ENCODE measurements around the gene GFER.

Gene GFER

DNA sequence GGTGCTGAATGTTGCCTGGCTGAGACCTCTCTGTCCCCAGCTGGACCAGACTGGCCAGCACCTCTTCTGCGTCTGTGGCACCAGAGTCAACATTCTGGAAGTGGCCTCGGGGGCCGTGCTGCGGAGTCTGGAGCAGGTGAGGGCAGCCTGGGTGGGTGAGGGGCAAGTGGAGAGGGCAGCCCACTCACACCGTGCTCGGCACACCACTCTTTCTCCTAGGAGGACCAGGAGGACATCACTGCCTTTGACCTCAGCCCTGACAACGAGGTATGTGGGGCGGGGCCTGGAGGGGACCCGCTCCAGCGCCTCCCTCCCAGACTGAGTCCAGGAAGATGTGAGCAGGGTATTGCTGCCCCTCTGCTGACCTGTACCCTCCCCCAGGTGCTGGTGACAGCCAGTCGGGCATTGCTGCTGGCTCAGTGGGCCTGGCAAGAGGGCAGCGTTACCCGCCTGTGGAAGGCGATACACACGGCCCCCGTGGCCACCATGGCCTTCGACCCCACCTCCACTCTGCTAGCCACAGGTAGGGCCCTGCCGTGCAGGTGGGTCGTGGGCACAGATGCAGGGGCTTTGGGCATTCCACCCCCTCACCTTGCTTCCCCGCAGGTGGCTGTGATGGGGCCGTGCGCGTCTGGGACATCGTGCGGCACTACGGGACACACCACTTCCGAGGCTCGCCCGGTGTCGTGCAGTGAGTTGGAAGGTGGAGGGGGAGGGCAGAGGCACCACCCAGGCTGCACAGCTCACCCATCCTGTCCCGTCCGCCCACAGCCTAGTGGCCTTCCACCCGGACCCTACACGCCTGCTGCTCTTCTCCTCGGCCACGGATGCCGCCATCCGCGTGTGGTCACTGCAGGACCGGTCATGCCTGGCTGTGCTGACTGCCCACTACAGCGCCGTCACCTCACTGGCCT lies 9.6 kb upstream of the GFER start:
- no peak for DNase-seq (ENCODE audit: low spot score)

DNA sequence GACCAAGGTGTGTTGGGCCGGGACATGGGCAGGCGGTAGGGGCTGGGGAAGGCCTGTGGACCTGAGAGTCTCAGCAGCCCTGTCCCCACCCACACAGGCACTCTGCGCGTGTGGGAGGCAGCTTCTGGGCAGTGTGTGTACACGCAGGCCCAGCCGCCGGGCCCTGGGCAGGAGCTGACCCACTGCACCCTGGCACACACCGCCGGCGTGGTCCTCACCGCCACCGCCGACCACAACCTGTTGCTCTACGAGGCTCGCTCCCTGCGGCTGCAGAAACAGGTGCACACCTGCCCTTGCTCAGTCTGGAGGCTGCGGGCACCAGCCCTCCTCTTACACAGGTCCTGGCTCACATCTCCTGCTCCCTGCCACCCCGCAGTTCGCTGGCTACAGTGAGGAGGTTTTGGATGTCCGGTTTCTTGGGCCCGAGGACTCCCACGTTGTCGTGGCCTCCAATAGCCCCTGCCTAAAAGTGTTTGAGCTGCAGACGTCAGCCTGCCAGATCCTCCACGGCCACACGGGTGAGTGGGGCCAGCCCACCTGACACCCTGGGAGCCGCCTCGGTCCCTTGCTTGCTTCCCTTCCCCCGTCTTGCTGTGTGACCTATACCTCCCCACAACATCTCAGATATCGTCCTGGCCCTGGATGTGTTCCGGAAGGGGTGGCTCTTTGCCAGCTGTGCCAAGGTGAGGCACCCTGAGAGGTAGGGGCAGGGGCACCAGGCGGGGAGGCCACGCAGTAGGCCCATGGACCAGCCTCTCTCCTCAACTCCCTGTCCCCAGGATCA lies 8.4 kb upstream of the GFER start:
- DNase-seq (ENCODE audit: low spot score): no peak

DNA sequence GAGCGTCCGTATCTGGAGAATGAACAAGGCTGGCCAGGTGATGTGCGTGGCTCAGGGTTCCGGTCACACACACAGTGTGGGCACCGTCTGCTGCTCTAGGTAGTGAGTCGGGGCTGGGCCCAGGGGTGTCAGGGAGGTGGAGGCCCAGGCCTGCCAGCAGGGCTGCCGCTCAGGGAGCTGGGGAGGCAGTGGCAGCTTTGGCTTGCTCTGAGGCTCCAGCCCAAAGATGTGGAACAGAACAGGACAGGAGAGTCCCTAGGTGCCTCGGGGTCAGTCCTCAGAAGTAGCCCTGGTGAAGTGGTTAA lies 7.8 kb upstream of the GFER start:
- no peak for DNase-seq (ENCODE audit: low spot score)

DNA sequence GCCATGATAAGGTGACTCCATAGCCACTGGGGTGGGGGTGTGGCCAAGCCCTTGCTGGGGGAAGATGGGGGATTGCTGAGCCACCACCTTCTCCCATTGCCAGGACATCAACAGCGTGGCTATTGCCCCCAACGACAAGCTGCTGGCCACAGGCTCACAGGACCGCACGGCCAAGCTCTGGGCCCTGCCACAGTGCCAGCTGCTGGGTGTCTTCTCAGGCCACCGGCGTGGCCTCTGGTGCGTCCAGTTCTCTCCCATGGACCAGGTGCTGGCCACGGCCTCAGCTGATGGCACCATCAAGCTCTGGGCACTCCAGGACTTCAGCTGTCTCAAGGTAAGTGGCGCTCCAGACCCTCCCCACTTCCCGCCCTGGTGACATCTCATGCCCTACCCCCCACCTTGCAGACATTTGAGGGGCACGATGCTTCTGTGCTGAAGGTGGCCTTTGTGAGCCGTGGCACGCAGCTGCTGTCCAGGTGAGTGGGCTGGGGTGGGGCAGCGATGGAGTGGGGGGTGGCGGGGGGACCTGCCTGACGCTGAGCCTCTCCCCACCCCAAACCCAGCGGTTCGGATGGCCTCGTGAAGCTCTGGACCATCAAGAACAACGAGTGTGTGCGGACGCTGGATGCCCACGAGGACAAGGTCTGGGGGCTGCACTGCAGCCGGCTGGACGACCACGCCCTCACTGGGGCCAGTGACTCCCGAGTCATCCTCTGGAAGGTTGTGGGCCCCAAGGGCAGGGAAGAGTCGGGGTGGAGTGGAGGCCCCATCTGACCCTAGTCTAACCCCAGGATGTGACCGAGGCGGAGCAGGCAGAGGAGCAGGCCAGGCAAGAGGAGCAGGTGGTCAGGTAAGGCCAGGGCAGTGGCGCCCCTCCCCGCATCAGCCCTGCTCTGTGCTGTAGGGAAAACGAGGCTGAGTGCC lies 6.8 kb upstream of the GFER start:
- DNase-seq (ENCODE audit: low spot score): no peak

DNA sequence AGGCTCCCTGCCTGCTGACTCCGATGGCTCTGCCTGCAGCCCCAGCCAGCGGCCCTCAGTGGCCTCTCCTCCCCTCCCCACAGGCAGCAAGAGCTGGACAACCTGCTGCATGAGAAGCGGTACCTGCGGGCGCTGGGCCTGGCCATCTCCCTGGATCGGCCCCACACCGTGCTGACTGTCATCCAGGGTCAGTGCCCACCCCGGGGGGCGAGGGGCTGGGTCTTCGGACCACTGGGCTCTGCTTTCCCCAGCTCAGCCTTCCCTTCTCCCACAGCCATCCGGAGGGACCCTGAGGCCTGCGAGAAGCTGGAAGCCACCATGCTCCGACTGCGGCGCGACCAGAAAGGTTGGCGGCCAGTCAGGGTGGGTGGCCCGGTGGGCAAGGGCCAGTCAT lies 6.1 kb upstream of the GFER start:
- no peak for DNase-seq (ENCODE audit: low spot score)

DNA sequence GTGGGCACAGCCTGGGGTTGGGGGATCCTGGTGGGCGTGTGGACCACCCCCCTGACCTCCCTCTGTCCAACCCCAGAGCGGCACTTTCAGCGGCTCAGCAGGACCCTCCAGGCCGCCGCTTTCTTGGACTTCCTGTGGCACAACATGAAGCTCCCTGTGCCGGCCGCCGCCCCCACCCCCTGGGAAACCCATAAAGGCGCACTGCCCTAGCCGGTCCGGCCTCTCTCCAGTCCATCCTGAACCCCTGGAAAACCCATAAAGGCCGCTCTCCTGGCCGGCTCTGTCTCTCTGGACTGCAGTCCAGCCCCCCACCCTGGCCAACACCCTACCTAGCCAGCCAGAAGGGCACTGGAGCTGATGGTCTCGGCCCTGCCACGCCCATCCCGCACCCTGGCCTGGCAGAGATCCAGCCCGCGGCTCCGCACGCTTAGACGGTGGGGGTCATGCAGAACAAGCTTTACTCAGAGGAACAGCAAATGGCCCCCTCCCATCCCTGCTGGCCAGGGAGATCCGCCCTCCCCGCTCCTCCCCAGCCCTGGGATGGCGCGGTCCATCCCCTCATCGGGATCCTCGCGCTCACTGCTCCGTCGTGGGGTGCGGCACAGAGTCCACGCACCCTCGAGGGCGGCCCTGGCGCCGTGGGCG lies 5.4 kb upstream of the GFER start:
- no peak for DNase-seq (ENCODE audit: low spot score)

DNA sequence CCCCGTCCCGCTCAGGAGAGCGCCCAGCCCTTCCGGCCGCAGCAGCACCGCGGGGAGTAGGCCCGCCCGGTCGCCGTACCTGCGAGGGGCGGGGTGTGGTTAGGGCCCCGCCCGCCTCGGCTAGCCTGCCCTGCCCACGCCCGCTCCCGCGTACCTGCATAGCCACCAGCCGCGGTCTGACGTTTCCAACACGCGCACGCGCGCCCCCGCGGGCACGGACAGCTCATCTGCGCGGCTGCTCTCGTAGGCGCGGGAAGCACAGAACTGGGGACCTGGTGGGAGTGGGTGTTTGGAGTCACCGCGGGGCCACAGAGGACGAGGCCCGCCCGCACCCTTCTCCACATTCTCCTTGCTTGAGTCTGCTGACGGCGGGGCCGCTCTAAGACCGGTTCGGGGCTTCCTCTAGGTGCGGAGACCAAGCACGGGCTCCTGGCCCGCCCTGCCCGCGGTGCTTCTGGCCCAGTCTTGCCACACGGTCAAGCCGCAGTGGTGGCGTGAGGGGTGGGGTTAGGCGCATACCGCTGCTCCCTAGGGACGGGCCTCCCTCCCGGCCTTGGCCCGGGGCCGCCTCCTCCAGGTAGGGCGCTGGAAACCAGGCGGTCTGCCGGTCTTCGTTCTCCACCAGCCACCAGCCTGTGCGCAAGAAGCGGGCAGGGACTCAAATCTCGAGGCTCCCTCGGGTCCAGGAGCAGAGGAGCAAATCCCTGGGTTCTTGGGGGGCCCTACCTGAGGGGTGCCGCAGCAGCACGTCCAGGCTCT lies 4.5 kb upstream of the GFER start:
- no peak for DNase-seq (ENCODE audit: low spot score)

DNA sequence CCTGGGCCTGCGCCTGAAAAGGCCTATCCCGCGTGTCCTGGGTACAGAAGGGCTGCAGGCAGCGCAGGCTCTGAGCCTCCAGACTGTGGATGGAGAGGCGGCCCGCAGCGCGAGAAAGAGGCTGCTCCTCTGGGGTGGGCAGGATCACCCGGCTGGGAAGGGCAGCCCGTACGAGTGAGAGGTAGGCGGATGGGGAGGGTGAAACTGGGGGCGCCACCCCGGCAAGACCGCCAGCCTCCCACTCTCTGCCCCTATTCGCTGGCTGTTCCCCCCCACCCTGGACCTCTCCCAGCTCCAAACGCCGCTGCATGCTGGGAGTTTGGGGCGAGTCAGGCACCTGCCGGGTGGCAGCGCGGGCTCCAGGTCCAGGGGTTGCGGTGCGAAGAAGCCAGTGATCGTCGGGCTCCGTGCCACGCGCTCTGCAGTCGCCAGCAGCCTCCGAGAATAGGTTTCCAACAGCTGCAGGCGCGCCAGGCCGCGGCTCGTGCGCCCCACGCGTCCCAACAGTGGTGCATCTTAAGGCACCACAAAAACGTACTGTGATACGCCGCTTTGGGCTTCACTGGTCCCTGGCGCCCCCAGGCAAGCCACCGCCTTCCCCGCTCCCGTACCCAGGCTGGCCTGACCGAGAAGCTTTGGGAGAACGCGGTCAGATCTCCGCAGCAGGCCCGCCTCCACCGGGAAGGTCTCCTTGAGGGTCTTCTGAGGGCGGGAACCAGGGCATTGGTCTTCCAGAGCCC lies 3.8 kb upstream of the GFER start:
- no peak for DNase-seq (ENCODE audit: low spot score)

DNA sequence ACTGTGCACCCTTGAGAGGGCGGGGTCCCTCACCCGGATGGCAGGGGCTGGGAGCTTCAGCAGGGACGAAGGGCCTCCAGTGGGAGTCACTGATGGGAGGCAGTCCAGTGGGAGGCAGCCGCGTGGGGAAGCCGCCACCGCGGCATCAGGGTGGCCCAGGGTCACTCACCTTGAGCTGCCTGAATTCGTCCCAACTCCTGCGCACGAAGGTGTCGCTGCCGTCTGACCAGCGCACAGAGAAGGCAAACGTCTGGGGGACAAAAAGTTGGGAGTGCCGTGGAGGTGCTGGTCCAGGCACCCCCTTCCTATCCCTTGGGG lies 3.3 kb upstream of the GFER start:
- DNase-seq (ENCODE audit: low spot score): no peak

DNA sequence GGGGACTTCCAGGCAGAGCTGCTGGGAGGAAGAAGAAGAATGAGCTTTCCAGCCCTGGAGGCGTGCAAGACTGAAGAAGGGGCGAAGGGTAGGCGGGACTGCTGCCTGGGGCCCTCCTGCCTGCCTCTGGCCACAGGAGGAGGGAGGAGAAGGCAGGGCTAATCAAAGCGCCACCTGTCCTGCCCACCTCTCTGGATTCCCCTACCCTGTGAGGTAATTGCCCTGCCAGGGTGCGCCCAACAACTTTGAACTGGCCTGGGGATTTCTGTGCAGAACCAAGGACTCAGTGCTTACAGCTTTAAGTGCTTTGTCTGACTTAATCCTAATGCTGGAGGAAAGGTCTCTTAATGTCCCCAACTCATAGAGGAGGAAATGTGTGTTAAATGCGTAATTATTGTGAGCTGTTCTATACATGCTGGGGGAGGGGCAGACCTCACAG lies 2.6 kb upstream of the GFER start, which contains the start of gene NOXO1:
TSS of gene NOXO1 (minus strand) at position 72 of the 439 bp plus-strand sequence. CDS start 290 bp downstream, outside the sequence.
- no peak for DNase-seq (ENCODE audit: low spot score)

DNA sequence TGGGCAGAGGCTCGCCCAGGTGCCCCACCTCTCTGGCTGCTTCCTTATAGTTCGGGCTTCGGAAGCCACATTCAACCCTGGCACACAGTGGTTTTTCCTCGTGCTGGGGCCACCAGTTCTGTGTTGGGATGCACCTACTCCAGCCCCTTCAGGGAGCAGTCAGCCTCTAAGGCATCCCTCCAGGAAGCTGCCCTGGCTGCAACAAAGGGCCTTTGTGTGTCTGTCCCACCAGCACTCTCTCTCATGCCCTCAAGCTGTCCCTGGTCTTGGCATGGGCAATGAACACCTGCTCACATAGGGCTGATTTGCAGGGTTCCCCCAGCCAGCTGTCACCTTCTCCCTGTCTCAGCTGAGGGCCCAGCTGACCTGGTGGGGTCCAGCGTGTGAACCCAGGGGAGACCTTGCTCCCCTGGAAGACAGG lies 2.0 kb upstream of the GFER start:
- peak; percentile 79 for DNase-seq (ENCODE audit: low spot score)

DNA sequence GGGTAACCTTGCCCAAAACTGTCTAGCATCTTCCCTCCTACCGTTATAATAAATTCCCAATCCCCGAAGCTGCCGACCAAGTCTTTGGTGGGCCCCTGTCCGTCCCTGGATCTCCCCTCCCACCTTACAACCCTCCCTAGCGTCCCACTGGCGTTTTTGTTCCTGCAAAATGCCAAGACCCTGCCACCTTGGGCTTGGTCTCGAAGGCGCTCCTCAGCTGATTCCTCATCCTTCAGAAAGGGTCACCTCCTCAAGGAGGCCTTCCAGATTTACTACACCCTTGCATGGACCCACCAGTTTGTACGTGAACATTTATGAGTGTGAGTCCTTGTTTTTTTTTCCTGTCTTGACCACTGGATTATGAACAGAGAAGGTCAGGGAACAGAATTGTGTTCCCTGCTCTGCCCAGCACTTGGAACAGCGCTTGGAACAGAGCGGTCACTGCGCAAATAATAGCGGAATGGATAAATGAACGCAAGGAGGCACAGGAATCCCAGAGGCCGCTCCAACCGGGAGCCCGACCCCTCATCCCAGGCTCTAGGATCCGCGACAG lies 926 bp upstream of the GFER start:
- DNase-seq (ENCODE audit: low spot score): no peak

DNA sequence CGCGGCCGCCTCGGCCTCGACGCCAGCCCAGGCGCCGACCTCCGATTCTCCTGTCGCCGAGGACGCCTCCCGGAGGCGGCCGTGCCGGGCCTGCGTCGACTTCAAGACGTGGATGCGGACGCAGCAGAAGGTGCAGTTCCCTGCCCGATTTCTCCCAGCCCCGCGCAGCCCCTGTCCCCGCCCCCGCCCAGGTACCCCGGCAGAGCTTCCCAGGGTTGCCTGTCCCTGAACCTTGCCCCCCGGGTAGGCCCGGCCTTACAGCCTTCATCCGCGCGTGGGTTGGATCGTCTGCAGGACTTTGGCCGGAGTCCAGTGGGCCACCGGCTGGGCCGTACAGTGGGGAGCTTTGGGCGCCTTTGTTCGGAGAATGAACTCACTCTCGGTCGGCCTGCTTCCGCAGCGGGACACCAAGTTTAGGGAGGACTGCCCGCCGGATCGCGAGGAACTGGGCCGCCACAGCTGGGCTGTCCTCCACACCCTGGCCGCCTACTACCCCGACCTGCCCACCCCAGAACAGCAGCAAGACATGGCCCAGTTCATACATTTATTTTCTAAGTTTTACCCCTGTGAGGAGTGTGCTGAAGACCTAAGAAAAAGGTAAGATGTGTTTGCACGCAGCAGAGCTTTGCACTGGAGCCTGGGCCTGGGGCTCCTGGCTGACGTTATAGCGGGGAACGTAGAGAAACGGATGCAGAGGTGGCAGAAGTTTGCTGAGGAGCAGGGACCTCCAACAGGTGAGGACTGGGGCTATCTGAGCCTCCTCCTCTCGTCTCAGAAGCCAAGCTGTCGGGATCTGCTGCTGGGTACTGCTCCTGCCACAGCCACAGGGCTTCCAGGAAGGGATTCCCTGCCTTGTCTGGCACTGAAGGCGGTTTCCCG lies 593 bp downstream of the GFER start:
- DNase-seq (ENCODE audit: low spot score): no peak

DNA sequence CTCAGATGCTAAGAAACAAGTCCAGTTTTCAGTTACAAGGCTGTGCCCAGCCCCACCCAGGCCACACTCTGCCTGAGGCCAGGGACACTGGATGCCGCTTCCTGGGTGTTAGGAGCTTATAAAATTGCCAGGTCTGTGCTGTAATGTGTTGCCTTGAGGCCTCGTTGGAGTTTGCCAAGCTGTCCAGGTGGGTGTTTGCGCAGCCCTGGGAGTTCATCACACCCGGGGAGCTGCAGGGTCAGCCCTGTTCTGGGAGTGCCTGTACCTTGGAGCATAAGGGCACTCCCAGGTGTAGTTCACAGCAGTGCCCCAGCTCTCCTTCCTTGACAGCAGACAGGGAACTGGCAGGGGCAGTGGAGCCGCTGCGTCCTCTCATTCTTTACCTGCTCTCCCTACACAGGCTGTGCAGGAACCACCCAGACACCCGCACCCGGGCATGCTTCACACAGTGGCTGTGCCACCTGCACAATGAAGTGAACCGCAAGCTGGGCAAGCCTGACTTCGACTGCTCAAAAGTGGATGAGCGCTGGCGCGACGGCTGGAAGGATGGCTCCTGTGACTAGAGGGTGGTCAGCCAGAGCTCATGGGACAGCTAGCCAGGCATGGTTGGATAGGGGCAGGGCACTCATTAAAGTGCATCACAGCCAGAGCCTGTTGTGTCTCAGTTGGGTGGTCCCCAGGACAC lies 1.6 kb downstream of the GFER start:
- no peak for DNase-seq (ENCODE audit: low spot score)

DNA sequence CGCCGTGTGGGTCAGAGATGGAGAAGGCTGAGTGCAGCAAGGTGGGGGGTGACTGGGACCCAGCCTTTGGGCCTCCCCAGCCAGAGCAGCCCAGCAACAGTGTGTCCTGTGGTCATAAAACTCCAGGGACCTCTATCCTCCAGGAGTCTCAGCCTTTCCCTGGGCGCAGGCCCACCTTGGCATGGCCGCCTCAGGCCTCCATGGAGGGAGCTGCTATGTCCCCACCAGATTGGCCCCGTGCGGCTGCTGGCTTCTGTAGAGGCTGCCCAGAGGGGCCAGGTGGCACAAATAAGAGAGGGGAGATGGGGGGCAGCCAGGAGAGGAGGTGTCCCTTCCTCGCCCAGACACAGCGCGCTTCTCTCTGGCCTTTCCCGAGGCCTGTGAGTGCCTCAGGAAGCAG lies 3.2 kb downstream of the GFER start:
- DNase-seq (ENCODE audit: low spot score): no peak

DNA sequence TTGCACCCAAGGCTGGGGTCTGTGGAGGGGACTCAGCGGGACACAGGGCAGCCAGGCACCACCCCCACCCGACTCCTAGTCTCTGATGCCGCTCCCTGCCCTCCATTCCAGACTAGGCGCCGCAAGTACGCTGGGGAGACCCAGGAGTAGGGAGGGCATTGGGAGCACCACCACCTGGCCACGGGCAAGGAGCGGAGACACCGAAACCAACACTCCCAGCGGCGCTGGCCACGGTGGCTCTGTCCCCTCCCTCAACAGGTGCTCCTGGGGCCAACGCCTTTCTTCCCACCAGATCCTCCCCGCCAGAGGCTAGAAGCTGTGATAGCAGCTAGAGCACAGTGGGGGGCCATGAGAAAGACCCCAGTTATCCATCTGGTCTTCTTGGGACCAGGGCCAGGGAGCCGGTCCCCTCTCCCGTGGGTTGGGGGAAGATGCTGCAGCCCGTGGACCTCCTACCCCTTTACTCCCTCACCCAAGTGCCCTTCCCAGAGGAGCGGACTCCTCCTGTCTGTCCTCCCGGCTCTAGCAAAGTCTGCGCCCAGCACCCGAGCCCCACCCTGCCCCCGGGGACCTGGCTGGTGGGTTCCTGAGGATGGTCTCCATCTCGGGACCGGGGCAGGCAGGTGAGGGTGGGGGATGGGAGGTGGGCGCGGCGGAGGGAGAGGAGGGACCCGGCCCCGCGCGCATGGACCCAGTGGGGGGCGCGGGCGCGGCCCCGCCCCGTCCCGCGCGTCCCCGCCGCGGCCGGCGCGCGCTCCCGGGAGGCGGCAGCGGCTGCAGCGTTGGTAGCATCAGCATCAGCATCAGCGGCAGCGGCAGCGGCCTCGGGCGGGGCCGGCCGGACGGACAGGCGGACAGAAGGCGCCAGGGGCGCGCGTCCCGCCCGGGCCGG lies 5.5 kb downstream of the GFER start, which contains the start of gene SYNGR3:
TSS of gene SYNGR3 (plus strand) at position 762 of the 892 bp plus-strand sequence. CDS start 133 bp downstream, outside the sequence.
- DNase-seq (ENCODE audit: low spot score): no peak

DNA sequence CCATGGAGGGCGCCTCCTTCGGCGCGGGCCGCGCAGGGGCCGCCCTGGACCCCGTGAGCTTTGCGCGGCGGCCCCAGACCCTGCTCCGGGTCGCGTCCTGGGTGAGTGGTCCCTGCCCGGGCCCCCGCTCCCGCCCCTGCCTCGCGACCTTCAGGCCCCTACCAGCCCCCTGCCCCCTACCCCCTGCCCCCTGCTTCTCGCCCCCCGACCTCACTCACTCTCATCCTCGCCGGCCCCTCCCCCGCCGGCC lies 6.0 kb downstream of the GFER start:
- no peak for DNase-seq (ENCODE audit: low spot score)

All from pons (tissue), 1 donor.